GM21576 (cell line): Measurements from ENCODE around the gene IRX6.

Experiments
- ATAC-seq: cut with Tn5 transposase; IDR thresholded peaks from one replicate; pipeline ENCODE4 v1.9.1; 2021; ENCODE audit warnings: mild to moderate bottlenecking, moderate library complexity; ENCODE audit not compliant: unreplicated experiment

The IRX6 gene

DNA sequence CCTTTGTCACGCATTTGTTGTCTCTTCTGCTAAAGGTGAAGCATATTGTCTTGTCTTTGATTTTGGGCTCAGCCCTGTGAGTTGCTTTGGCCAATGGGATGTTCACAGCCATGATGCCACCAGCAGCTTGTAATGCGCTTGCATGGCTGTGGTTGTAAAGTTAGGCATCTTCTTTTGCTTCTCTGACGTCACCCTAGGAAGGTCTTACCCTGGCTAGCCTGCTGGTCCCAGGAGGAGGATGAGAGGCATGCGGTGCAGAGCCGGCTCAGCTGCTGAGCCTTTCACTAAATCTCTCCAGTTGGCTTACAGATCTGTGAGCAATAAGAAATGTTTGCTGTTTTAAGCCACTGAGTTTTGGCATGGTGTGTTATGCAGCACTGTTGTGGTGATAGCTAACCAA is 40.8 kb downstream of the IRX6 start:
- no peak for ATAC-seq

DNA sequence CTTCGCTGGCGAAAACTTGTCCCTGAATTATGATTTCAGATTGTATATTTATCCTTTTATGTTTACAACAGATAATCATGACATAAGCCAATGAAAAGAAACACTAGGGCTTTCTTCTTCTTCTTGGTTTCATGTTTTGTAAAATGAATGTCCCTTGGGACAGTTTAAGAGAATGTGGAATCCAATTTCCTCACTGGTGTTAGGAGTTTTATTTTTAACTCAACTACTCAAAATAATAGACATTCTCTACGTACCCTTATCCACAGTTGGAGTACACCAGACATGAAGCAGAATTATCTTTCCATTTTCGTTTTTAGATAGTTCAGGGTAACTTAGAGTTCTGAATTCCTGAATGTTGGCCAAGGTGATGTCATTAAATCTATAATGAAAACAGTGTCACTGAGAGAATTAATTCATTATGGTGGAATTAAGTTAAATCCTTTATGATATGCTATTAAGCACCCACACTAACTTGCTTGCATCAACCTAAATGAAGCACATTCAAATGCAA is 43.4 kb downstream of the IRX6 start:
- ATAC-seq = no peak

DNA sequence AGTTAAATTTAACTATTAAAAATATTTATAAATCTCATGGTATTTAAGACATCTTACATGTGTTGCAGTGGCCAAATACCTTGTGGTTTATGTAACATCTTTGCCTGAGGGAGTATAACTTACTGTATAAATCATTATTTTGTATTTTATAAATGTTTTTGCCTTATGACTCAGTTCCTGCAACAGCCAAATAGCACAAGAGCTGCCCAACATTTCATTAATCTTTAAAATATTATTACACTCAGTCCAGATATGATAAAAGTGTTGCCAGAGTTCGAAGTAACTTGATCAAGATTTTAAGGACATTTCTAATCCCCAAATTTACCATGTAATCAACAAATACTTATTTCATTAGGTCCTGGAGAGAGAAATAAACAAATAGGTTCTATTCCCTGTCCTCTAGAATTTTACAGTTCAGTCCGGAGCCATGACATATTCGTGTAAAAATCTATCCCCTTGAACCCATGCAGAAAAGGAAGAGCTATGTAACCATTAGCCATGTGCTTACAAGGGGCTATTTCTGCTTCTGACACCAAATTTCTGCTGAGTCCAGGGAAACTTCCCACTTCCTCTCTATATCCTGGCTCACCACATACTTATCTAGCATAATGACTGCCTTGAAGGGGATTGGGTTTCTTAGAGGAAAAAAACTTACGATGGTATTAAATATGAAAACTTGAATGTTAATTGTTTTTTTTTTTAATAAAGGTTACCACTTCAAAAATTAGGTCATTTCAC is 44.0 kb downstream of the IRX6 start:
- ATAC-seq = no peak

DNA sequence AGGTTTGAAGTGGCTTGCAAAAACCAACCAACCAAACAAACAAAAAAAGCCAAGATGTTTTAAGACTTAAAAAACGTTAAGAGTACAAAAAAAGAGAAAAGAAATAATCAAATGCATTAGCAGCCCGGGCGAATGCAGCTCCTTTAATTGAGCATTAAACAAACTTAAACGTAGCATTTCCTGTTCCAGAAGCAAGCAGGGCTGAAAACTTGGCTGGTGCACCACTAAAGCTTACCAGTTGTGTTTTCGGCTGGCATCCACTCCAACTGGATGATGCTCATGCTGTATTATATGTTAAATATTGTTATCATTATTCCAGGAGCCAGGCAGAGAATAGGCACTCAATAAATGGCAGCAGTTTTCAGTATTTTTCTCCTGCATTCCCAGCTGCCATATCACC is 45.1 kb downstream of the IRX6 start:
- no peak for ATAC-seq

DNA sequence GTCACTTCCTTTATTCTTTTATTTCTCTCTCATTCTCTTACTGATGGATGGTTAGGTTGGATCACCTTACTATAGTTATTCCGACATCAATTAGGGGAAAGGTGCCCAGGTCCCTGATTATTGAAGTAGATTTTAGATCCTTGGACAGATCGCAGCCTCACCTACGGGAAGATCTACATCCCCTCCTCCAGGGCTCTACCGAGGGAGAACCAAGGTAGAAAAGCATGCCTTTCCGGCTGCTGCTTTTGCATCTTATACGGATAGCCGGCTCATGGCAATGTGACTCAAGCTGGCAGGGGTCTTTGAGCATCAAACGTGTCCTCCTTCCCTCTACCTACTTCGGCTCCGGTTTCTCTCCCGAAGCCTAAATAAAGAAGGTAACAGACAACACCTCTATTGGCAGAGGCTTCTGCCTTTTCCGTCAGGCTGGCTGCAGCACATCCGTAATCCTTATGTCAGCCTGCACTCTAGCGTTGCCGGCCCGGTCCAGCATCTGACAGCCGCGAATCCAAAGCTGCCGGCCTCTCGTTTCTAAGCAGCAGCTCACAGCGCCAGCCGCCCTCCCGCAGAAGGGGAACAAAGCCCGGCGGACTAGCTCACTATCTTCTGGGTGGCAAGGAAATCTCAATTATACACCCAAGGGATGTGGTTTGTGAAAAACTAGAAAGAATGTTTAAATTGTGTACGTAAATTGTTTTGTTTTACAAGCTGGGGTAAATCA is 46.9 kb downstream of the IRX6 start:
- ATAC-seq = no peak

DNA sequence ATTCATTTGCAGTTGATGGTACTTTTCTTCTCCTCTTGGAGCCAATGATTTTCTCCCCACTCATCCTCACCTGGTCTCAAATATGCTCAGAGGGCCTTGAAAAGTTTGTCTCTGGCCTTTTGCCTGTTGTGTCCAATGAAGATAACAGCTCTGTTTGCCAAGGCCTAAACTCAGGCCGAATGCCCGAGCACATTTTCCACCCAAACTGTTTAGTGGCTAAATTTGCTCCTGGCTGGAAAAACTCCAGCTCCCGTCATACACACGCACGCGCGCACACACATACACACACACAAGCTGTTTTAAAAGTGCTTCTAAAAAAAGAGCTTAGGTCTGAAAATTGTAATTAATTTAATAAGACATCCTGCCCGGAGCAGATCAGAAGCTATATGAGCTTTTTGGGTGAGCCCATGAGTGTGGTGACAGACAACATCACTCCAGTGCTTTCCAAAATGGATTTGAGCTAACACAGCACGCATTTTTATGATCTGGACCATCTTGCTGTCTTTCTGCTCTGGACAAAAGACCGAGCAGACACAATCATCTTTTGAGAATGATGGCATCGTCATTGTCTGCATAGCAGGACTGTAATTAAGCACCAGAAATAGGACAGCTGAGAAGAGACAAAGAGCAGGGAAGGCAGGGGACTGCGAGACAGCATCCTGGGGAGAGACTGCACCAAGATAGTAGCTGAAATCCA is 48.9 kb downstream of the IRX6 start:
- ATAC-seq = no peak

DNA sequence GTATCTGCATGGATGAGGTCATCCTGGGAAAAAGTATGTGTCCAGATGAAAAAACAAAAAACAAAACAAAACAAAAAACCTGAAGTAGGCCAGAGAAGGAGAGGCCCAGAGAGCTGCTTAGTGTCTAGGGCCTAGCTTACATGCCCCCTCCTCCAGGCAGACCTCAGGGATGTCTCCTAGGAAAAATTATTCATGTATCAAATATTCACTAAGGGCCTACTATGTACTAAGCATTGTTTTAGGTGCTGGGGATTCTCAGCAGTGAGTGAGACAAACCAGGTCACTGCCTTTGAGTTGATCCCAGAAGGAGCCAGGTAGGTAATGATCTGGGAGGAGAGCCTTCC is 49.5 kb downstream of the IRX6 start:
- no peak for ATAC-seq

DNA sequence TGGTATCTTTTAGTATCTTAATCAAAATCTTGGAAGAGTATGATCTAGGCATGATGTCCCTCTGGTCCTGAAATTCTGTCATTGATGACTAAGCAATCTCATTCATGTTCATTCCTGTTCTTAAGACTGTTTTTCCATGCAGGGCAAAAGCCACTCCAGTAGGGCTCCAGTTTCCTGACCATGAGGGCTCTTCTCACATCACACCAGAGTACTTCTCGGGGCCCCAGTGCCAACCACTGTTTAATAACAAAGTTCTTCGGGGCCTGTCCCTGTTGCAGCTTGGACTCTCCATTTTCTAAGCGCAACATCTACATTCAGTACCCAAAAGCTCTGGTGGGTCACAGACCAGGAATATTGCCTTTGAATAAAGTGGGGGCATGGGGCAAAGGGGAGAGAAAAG is 52.0 kb downstream of the IRX6 start:
- ATAC-seq = no peak

DNA sequence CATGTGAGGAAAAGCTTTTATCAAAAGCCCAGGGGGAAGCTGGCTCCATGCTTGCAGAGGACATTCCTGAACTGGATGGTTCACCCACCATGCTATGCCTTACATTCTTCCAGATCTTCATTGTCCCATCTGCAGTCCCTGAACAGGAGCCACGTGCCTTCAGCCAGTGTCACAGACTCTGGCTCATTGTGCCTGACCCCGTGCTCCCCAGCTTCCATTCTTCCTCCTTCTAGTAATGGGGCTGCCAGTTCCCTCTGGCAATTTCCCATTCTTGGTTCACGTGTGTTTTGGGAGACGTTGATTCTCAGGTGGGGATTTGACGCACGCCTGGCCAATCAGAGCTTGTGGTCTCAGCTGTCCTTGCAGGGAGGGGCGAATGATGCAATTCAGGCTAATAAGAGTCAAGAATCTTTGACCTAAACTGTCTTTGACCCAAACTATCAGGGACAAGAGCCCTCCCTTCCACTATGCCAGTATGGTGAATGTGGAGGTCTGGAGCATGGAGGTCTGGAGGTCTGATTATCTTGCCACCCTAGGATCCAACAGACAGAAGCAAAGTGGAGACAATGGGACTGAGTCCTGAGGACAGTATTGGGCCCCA is 52.7 kb downstream of the IRX6 start:
- no peak for ATAC-seq

DNA sequence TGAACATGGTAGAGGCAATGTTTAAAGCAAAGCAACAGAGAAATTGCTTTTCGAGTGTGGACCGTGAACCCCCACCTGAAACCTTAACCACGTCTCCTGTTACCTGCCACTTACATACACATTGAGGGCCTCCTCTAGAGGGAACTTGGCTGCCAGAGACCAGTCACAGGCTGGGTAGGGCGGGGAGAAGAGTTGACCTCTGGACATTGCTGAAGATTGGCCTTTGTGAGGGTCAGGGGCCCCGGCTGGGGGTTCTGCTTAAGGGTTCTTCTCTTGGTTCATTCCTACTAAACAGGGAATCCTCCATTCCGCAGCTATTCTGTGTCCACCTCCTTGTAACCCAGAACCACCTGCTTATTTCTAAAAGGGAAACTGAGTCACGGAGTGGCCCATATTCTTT is 53.8 kb downstream of the IRX6 start:
- ATAC-seq = no peak

DNA sequence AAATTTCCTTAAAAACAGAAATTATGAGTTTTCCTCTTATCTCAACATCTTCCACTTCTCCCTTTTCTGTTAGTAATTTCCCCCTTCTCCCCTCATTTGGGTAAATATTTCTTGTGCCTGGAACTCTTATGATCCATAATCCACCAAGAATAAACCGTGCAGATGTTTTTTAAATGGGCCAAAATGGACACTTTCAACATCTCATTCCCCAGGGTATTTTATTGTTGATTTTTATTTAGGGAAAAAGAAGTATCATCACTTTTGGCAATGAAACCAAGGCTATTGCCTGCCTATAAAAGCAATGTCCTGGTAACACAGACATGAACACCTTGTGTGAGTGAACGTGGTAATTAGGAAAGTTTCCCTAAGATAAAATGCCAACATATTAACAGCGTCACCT is 54.6 kb downstream of the IRX6 start:
- no peak for ATAC-seq

DNA sequence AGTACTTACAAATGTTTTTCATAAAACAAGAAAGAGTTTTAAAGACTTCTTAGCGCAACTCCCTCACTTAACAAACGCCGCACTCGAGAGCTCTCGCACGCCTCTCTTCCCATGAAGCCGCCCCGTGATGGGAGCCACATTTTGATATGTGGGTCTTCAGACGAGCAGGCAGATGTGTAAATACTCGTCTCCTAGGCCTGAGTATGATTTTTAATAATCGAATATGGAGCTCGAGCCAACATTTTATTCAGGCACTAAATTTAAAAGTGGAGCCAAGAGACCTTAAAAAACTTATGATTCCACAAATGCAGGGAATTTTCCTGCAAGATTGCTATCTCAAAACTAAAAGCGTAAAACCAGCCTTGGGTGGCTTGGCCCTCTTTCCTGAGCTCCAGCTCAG is 55.4 kb downstream of the IRX6 start:
- ATAC-seq = no peak

DNA sequence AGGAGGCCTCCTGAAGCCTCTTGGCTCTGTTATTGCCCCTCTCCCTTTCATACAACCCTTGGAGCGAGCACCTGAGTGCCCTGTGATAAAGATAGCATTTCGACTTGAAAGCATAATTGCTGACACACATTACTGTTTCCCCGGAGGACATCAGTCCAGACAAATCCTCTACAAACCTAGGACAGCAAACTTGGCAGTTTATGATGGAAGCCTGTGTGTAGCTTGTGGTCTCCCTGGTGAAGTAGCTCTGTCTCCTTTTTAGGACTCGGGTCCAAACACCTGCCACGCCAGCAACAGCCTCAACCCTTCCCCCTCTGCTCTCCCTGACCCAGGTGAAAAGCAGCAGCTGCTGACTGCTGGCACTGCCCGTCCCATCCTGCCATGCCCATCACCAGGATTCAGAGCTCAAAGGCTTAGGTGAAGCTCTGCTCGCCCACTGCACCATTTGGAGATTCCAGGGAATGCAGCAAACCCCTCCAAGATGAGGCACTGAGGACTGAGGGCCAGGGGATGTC is 55.9 kb downstream of the IRX6 start:
- ATAC-seq = no peak
